Measurements from ENCODE around the gene EMP2.

DNA sequence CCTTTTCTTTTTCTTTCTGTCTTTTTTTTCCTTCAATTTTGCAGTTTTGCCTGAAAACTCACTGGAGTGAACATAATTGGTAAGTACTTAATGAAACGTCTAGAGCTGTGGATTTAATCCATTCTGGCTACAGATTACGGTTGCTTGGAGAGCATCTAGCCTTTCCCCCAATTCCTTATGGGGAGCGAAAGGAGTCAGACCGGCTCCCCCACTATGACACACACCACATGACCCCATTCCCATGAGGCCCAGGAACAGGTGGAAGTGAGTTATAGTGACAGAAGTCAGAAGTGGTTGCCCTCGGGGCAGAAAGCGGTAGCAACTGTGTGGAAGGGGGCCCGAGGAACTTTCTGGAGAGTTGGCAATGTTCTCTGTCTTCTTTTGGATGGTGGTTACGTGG lies 41.2 kb downstream of the EMP2 start:
- TF ChIP-seq, protein P1, sequence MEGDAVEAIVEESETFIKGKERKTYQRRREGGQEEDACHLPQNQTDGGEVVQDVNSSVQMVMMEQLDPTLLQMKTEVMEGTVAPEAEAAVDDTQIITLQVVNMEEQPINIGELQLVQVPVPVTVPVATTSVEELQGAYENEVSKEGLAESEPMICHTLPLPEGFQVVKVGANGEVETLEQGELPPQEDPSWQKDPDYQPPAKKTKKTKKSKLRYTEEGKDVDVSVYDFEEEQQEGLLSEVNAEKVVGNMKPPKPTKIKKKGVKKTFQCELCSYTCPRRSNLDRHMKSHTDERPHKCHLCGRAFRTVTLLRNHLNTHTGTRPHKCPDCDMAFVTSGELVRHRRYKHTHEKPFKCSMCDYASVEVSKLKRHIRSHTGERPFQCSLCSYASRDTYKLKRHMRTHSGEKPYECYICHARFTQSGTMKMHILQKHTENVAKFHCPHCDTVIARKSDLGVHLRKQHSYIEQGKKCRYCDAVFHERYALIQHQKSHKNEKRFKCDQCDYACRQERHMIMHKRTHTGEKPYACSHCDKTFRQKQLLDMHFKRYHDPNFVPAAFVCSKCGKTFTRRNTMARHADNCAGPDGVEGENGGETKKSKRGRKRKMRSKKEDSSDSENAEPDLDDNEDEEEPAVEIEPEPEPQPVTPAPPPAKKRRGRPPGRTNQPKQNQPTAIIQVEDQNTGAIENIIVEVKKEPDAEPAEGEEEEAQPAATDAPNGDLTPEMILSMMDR (IDR thresholded peaks at IDR 0.05), result no peak
- TF ChIP-seq POLR2A (IDR thresholded peaks at IDR 0.05), result no peak

Data from adrenal gland (tissue), 5 donors.